Measurements from ENCODE around the gene SP2. TPM values are rescaled to one million over a fixed set of nuclear protein-coding genes. Genes with fewer than 3 reads are reported as not detected.

The SP2 gene
- total RNA-seq, 2 experiments from 2014 or later: 24.6 to 25.6 TPM

DNA sequence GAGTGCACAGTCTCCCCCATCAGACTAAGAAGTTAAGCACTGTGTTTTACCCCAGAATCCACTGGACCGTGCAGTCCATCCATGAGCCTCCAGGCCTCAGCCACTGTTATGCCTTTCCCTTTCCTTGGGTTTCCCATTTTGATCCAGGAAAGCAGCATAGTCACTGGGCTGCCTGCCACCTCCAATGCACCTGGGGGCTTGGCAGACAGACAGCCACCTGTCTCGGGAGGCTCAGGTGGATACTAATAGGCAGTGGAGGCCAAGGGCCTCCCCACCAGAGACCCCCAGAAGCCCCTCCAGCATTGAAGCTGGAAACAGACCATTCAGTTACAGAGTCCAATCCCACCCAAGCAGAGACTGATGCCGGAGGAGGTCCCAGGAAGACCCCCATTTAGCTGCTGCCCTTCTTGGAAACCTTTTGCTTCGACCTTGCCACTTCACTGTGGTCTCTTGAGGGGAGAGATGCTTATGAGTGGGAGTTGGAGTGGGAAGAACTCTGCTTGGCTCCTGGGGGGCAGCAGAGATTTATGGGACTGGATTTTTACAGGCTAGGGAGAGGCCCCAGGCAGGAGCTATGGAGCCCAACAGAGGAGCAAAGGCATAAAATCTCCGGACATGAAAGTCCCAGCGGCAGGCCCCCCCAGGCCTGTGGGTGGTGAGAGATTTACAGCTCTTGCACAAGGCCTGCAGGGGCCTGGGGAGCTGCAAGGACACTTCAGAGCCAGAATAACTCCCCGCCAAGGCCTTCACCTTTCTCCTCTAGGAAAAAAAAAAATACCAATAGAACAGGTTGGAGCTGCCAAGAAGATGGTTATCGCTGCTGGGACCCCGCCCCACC, 12.2 kb upstream of the SP2 start:
- peaks cover 10% of the 10 kb centered on the region for H3K27me3 Mint-ChIP-seq
- no peak overlapping the region for H3K27ac Mint-ChIP-seq
- CTCF ChIA-PET: interaction anchor here (1.9 to 15.6 kb wide), 2 partner anchors 11 to 38 kb away, joined by 6 to 411 read pairs; partner anchors contain the start of genes SCRN2 and SP6
- no peaks in the 10 kb centered on the region for H3K36me3 Mint-ChIP-seq (ENCODE audit: low read depth)
- no peak overlapping the region for H3K4me3 Mint-ChIP-seq
- DNase-seq: no peak
- no peaks in the 10 kb centered on the region for H3K9me3 Mint-ChIP-seq
- H3K4me1 Mint-ChIP-seq: peaks cover 21% of the 10 kb centered on the region
- POLR2A ChIA-PET: interaction anchor here (1.2 to 4.2 kb wide), 4 partner anchors 12 to 52 kb away, joined by 4 to 29 read pairs (median 4); partner anchors contain the start of genes LRRC46, MRPL10 and SP2

DNA sequence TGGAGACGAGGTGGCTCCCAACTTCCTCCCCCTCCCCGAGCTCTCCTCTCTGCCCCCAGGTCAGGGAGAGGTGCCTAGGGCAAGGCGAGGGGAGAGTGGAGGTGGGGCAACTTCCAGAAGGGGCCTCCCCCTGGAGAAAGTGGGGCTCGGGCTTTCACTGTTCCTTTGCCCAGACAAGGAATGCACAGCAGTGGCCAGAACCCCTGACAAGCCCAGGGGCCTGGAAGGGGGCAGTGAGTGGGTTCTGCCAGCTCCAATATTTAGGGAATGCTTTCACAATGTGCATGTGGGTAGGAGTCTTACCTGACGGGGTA, 11.7 kb upstream of the SP2 start:
- POLR2A ChIA-PET: interaction anchor here (1.7 to 4.2 kb wide), 2 partner anchors 11 to 53 kb away, joined by 4 to 29 read pairs; partner anchors contain the start of genes LRRC46, MRPL10 and SP2
- peaks cover 6% of the 10 kb centered on the region for H3K27me3 Mint-ChIP-seq
- no peak overlapping the region for H3K4me3 Mint-ChIP-seq
- CTCF ChIA-PET: interaction anchor here (1.2 to 15.6 kb wide), 3 partner anchors 11 to 38 kb away, joined by 3 to 411 read pairs (median 6); partner anchors contain the start of genes SCRN2 and SP6
- no peak for DNase-seq
- no peaks in the 10 kb centered on the region for H3K9me3 Mint-ChIP-seq
- no peaks in the 10 kb centered on the region for H3K36me3 Mint-ChIP-seq (ENCODE audit: low read depth)
- no peak overlapping the region for H3K27ac Mint-ChIP-seq
- H3K4me1 Mint-ChIP-seq: peaks cover 17% of the 10 kb centered on the region

- no peak for DNase-seq
- H3K27ac Mint-ChIP-seq: no peak overlapping the region
- peaks cover 17% of the 10 kb centered on the region for H3K4me1 Mint-ChIP-seq
- H3K9me3 Mint-ChIP-seq: no peaks in the 10 kb centered on the region
- CTCF ChIA-PET: interaction anchor here (1.2 to 15.6 kb wide), 3 partner anchors 10 to 39 kb away, joined by 3 to 411 read pairs (median 6); partner anchors contain the start of genes SCRN2 and SP6
- H3K4me3 Mint-ChIP-seq: no peak overlapping the region
- POLR2A ChIA-PET: interaction anchor here (0.7 to 4.2 kb wide), 3 partner anchors 10 to 53 kb away, joined by 3 to 29 read pairs (median 4); partner anchors contain the start of genes LRRC46, MRPL10 and SP2
- H3K27me3 Mint-ChIP-seq: peaks cover 4% of the 10 kb centered on the region
- no peaks in the 10 kb centered on the region for H3K36me3 Mint-ChIP-seq (ENCODE audit: low read depth)
These were observed 10.9 kb upstream of the SP2 start for GRCh38 chr17:47884905-47885730.

DNA sequence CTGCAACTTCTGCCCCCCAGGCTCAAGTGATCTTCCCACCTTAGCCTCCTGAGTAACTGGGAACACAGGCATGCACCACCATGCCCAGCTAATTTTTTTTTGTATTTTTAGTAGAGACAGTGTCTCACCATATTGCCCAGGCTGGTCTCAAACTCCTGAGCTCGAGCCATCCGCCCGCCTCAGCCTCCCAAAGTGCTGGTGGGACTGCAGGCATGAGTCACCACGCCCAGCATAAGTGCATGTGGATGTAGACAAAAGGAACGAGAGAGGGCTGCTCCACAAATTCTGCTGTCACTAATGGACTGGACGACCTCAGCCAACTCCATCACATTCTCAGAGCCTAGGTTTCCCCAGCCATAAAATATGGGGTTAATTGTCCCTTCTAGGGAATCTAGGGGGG, 7.7 kb upstream of the SP2 start:
- H3K9me3 Mint-ChIP-seq: no peaks in the 10 kb centered on the region
- H3K27me3 Mint-ChIP-seq: no peaks in the 10 kb centered on the region
- no peak for DNase-seq
- POLR2A ChIA-PET: interaction anchor here (6.6 kb wide), 1 partner anchor 47 kb away, joined by 50 read pairs; the partner anchor contains the start of gene SCRN2
- CTCF ChIA-PET: interaction anchor here (2.5 to 15.6 kb wide), 3 partner anchors 26 to 57 kb away, joined by 8 to 411 read pairs (median 18); partner anchors contain the start of genes LRRC46, MRPL10, SCRN2 and SP6
- peaks cover 15% of the 10 kb centered on the region for H3K4me1 Mint-ChIP-seq
- H3K4me3 Mint-ChIP-seq: no peak overlapping the region
- no peak overlapping the region for H3K27ac Mint-ChIP-seq
- no peaks in the 10 kb centered on the region for H3K36me3 Mint-ChIP-seq (ENCODE audit: low read depth)

GRCh38 chr17:47889734-47890529, 6.1 kb upstream of the SP2 start:
- H3K27me3 Mint-ChIP-seq: no peaks in the 10 kb centered on the region
- H3K4me3 Mint-ChIP-seq: no peak overlapping the region
- no peak overlapping the region for H3K27ac Mint-ChIP-seq
- ChIA-PET POLR2A (interaction anchor here (1.0 to 6.6 kb wide), 4 partner anchors 38 to 59 kb away, joined by 3 to 50 read pairs (median 3); partner anchors contain the start of gene SCRN2), CTCF (interaction anchor here (0.7 to 15.6 kb wide), 14 partner anchors 10 to 192 kb away, joined by 3 to 411 read pairs (median 4); partner anchors contain the start of genes CDK5RAP3, LRRC46, MRPL10 and SCRN2)
- peak; percentile 92 for DNase-seq
- H3K4me1 Mint-ChIP-seq: peaks cover 22% of the 10 kb centered on the region
- H3K9me3 Mint-ChIP-seq: no peaks in the 10 kb centered on the region
- H3K36me3 Mint-ChIP-seq (ENCODE audit: low read depth): no peaks in the 10 kb centered on the region

- POLR2A ChIA-PET: interaction anchor here (1.3 to 6.6 kb wide), 3 partner anchors 50 to 61 kb away, joined by 4 to 50 read pairs (median 4); partner anchors contain the start of genes LRRC46, MRPL10 and SCRN2
- CTCF ChIA-PET: interaction anchor here (0.6 to 15.6 kb wide), 8 partner anchors 8 to 630 kb away, joined by 3 to 411 read pairs (median 4); partner anchors contain the start of genes CDK5RAP3, SCRN2 and SP6
- Mint-ChIP-seq H3K9me3 (no peaks in the 10 kb centered on the region), H3K4me3 (no peak overlapping the region), H3K27ac (no peak overlapping the region), H3K27me3 (no peaks in the 10 kb centered on the region), H3K36me3 (ENCODE audit: low read depth) (peaks cover 6% of the 10 kb centered on the region), H3K4me1 (peaks cover 22% of the 10 kb centered on the region)
- no peak for DNase-seq
These were observed 4.4 kb upstream of the SP2 start for GRCh38 chr17:47891545-47892088.

GRCh38 chr17:47894498-47895346, 1.3 kb upstream of the SP2 start:
- Mint-ChIP-seq H3K27ac (peak overlapping the region; percentile 95), H3K4me3 (peak overlapping the region; percentile 91), H3K36me3 (ENCODE audit: low read depth) (peaks cover 22% of the 10 kb centered on the region), H3K9me3 (no peaks in the 10 kb centered on the region), H3K27me3 (no peaks in the 10 kb centered on the region), H3K4me1 (peaks cover 43% of the 10 kb centered on the region)
- CTCF ChIA-PET: interaction anchor here (1.0 to 15.6 kb wide), 11 partner anchors 10 to 201 kb away, joined by 3 to 411 read pairs (median 5); partner anchors contain the start of genes CDK5RAP3, LRRC46, MRPL10 and SCRN2
- DNase-seq: no peak
- POLR2A ChIA-PET: interaction anchor here (0.8 to 2.9 kb wide), 37 partner anchors 9 to 1783 kb away, joined by 3 to 58 read pairs (median 5); partner anchors contain the start of genes CDK5RAP3, KPNB1, LRRC46 and MRPL10

DNA sequence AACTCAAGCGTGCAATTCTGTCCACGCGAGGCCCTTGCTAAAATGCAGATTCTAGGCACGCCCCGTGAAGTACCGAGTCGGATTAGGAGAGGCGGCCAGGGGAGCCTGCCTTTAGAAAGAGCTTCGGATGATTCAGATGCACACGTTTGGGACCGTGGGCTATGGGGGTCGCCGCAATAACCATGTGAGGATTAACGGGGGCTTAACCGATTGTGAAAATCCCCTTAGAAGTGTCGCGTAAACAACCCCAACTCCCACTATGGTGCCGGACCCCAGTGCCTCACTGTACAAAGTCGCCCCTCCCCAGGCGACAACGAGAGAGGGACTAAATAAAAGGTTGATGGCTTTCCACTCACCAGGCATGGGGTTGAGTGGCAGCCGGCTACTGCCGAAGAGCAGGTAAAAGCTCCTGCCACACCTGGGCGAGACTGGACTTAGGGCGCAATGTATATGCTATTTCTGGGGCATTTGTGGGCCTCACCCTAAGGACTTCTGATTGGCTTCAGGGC, 635 bp upstream of the SP2 start:
- H3K27me3 Mint-ChIP-seq: no peaks in the 10 kb centered on the region
- H3K36me3 Mint-ChIP-seq (ENCODE audit: low read depth): peaks cover 26% of the 10 kb centered on the region
- ChIA-PET CTCF (interaction anchor here (1.0 to 15.6 kb wide), 12 partner anchors 11 to 200 kb away, joined by 3 to 411 read pairs (median 4); partner anchors contain the start of genes CDK5RAP3, LRRC46, MRPL10 and SCRN2), POLR2A (interaction anchor here (0.5 to 2.9 kb wide), 52 partner anchors 10 to 1782 kb away, joined by 3 to 58 read pairs (median 4); partner anchors contain the start of genes CDK5RAP3, KPNB1, LRRC46 and MRPL10)
- peak overlapping the region; percentile 91 for H3K4me3 Mint-ChIP-seq
- H3K9me3 Mint-ChIP-seq: no peaks in the 10 kb centered on the region
- peak; percentile 37 for DNase-seq
- peaks cover 48% of the 10 kb centered on the region for H3K4me1 Mint-ChIP-seq
- H3K27ac Mint-ChIP-seq: peak overlapping the region; percentile 95

DNA sequence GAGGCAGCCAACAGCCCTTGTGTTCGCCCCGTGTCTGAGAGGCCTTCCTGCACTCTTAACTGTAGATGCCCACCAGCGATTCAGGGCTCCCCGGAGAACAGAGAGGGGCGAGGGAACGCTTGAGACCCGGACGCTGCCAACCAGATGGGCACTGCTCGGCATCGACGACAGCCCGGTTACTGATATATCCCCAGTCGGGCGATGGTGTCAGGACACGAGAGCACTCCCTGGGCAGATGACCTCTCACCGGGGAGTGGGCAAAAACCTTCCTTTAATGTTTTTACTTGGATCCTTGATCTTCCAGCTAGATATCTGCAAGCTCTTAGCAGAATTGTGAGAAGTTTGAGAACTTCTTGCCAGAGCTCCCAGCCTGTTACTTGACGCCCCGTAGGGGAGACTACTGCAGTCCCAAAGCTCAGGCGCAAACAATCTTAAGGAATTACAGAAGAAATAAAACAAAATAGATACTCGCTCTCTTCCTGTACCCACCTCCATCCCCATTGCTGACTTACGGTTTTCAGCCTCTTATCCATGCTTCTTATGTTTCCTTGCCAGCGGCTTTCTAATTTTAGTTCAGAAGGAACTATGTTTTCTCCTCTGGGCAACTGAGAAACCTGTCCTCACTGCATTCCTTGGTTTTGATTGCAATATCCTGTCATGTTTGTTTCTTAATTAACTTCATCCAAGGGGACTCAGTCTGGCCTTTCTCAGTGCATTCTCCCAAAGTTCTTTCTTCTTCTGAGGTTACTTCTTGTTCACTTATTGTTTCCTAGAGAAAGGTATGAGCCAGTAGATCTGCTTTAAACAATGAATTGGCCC, 845 bp downstream of the SP2 start:
- no peak for DNase-seq
- Mint-ChIP-seq H3K4me1 (peaks cover 42% of the 10 kb centered on the region), H3K27me3 (no peaks in the 10 kb centered on the region), H3K36me3 (ENCODE audit: low read depth) (peaks cover 31% of the 10 kb centered on the region), H3K9me3 (no peaks in the 10 kb centered on the region), H3K4me3 (peak overlapping the region; percentile 91), H3K27ac (peak overlapping the region; percentile 84)
- POLR2A ChIA-PET: interaction anchor here (0.7 to 2.9 kb wide), 7 partner anchors 9 to 75 kb away, joined by 5 to 29 read pairs (median 8); partner anchors contain the start of genes CDK5RAP3, LRRC46, MRPL10 and OSBPL7
- CTCF ChIA-PET: interaction anchor here (0.6 to 1.1 kb wide), 3 partner anchors 50 to 73 kb away, joined by 3 to 4 read pairs (median 3); no protein-coding TSS in a partner anchor
